Measurements from ENCODE around the gene NCAPD3.
A peak's percentile ranks its signal among the peaks of the same experiment; 100 is the strongest.

NCAPD3 gene

GRCh38 chr11:134159652-134160051 lies 64.1 kb downstream of the NCAPD3 start:
- no peak for DNase-seq (ENCODE audit: low spot score)

- DNase-seq (ENCODE audit: low spot score) = no peak
Measured at GRCh38 chr11:134158023-134158422, 65.7 kb downstream of the NCAPD3 start.

- DNase-seq (ENCODE audit: low spot score) = no peak
Measured at GRCh38 chr11:134157451-134157850, 66.3 kb downstream of the NCAPD3 start.

DNA sequence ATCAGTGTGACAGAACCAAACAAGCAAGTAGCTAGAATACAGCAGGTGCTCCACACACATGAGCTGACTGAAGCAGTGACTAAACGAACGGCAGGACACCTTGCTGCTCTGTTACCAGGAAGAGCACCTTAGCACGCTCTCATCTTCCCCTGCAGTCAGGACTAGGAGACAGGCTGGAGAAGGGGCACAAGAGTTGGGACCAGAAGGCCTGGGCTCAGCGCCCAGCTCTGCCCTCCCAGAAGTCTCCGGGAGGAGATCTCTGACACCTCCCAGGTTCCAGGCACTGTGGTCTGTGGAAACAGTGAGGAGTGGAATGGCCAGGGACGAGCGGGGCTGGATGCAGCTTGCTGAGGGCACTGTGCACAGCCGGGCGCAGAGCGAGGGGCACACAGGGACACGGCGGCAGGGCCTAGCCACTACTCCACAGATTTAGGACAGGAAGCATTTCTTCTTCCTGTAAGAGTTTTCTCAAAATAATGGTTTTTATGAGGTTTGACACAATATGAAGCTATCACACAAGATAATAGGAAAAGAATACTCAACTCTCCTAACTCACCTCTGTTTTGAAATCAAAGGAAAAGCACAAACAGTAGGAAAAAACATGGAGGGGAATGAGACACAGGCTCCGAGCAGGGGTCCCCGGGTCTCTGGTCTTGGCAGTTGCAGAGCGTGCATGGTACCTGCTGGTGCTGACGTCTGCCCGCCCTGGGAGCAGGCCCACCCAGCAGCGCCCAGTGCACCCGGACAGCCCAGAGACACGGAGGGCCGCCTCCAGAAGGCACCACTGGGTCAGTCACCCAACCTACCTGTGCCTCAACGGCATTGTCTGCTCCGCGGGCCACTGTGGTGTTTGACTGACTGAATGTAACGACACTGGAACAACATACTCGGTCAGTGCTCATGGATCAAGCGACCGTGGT lies 67.6 kb downstream of the NCAPD3 start:
- no peak for DNase-seq (ENCODE audit: low spot score)

- no peak for DNase-seq (ENCODE audit: low spot score)
Measured at GRCh38 chr11:134155456-134155855, 68.3 kb downstream of the NCAPD3 start.

DNA sequence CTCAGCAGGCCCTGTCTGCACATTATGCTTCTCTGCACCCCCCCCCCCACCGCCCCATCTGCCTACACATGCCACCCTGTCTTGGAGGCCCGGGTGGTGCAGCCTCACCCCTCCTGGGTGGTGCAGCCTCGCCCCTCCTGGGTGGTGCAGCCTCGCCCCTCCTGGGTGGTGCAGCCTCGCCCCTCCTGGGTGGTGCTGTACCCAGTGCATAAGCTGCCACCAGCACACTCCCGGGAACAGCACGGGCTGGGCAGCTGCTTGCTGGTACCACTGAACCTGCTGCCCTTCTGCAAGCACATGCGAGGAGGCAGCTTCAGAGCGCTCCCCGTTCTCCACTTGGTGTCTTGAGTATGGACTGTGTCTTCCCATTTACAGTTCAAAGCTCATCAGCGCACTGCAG lies 69.3 kb downstream of the NCAPD3 start:
- no peak for DNase-seq (ENCODE audit: low spot score)

GRCh38 chr11:134153147-134153905 lies 70.4 kb downstream of the NCAPD3 start:
- no peak for DNase-seq (ENCODE audit: low spot score)

DNA sequence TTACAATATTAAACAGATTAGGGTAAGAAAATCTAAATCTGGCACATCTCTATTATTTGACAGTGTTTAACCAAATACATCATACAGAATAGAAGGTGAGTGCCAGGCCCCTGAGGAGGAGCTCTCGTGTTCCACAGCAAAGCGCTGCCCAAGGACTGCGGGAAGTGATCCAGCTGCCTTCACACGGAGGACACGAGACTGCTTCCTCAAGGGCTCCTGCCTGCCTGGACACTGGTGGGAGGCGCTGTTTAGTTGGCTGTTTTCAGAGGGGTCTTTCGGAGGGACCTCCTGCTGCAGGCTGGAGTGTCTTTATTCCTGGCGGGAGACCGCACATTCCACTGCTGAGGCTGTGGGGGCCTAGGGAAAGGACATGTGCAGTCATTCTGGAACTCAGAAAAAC lies 71.1 kb downstream of the NCAPD3 start:
- DNase-seq (ENCODE audit: low spot score) = no peak

- no peak for DNase-seq (ENCODE audit: low spot score)
Measured at GRCh38 chr11:134151083-134151747, 72.6 kb downstream of the NCAPD3 start.

- DNase-seq (ENCODE audit: low spot score) = no peak
Measured at GRCh38 chr11:134150195-134150903, 73.4 kb downstream of the NCAPD3 start.

DNA sequence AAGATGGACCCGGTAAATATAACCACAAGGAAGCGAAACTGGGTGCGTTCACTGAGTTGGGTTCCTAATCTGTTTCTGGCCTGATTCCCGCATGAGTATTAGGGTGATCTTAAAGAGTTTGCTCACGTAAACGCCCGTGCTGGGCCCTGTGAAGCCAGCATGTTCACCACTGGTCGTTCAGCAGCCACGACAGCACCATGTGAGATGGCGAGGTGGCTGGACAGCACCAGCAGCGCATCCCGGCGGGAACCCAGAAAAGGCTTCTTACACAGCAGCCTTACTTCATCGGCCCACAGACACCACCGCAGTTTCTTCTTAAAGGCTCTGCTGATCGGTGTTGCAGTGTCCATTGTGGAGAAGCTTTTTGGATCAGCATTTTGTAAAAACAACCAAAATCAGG lies 74.4 kb downstream of the NCAPD3 start:
- DNase-seq (ENCODE audit: low spot score) = no peak

GRCh38 chr11:134146598-134146997 lies 77.2 kb downstream of the NCAPD3 start:
- no peak for DNase-seq (ENCODE audit: low spot score)

DNA sequence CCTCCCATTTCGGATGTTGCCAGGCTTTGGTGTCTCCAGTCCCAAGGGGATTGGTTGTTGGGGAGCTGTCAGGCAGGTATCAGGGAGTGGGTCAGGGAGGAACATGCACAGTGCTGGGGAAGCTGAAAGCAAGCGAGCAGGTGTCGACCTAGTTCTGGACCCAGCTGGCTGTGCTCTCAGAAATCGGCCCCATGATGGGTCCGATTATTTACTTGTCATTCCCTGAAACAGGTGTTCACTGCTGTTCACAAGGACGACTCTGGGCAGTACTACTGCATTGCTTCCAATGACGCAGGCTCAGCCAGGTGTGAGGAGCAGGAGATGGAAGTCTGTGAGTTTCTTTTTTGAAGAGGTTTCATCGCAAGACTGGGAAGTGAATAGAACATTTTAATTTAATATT lies 78.1 kb downstream of the NCAPD3 start:
- DNase-seq (ENCODE audit: low spot score) = no peak

DNA sequence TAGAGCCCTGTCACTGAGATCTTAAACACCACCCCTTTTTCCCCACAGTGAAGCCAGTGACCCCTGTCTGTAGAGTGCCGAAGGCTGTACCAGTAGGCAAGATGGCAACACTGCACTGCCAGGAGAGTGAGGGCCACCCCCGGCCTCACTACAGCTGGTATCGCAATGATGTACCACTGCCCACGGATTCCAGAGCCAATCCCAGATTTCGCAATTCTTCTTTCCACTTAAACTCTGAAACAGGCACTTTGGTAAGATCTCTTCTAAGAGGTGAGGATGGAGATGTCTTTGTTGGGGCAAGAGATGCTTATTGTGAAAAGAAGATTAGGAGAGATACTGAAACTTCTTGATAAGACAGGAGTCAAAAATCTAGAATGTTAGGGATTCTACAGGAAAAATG lies 79.0 kb downstream of the NCAPD3 start:
- no peak for DNase-seq (ENCODE audit: low spot score)

GRCh38 chr11:134143801-134144200 lies 80.0 kb downstream of the NCAPD3 start:
- no peak for DNase-seq (ENCODE audit: low spot score)

DNA sequence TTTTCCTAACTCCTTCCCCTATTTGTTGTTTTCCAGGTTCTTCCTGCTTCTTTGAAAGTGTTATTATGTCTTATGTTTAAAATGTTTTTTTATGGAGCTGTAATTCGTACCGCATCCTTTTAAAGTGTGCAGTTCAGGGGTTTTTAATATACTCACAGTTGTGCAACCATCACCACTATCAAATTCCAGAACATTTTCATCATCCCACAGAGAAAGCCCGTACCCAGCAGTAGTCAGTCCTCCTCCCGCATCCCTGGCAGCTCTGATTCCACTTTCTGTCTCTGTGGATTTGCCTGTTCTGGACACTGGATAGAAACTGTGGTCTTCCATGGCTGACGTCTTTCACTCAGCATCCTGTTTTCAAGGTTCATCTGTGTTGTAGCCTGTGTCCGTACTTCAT lies 81.2 kb downstream of the NCAPD3 start:
- no peak for DNase-seq (ENCODE audit: low spot score)

DNA sequence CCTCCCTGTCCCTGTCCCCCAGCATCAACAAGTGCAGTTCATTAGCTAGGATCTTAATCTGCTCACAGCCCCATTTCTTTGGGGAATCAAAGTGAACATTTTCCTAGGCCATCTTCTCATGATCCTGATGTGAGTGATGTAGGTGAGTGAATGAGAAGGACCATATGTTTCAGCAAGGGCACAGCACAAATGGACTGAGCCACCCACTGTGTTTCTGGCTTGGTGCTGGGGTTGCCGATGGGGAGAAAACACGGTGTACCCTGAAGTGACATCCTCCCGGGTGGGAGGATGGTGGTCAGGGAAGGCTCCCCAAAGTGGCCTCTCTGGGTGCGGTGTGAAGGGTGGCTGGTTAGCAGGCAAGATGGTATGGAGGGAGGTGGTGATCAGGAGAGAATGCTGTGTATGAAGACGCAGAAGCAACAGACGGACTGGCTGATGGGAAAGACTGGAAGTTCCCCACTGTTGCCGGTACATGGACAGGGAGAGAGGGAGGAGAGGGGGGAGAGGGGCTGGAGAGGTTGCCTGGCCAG lies 82.7 kb downstream of the NCAPD3 start:
- no peak for DNase-seq (ENCODE audit: low spot score)

- peak; percentile 70 for DNase-seq (ENCODE audit: low spot score)
Measured at GRCh38 chr11:134139873-134140331, 83.9 kb downstream of the NCAPD3 start.

DNA sequence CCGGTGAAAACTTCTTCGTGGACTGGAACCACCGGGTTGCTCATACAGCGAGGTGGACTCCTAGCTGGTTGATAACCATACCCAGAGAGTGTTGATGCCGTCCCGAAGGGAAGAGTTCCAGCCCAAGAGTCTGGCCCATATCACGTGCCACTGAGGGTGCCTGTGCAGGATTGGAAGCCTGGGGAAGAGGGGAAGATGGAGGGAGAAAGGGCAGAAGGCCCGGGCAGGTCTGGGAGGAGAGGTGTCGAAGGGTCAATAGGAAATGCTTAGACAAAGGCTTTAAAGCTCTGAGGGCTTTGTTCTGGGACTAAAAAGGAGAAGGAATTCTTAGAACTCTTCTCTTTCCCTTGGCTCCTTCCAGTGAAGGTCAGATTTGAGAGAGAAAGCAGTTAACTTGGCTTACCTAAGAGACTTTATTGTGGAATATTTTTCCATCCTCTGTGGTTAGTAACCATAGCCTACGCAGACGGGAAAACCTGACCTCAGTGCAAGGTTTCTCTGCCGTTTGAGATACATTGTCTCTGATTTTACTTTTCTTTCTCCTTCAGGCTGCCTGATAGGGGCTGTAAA lies 84.4 kb downstream of the NCAPD3 start:
- DNase-seq (ENCODE audit: low spot score) = no peak

DNA sequence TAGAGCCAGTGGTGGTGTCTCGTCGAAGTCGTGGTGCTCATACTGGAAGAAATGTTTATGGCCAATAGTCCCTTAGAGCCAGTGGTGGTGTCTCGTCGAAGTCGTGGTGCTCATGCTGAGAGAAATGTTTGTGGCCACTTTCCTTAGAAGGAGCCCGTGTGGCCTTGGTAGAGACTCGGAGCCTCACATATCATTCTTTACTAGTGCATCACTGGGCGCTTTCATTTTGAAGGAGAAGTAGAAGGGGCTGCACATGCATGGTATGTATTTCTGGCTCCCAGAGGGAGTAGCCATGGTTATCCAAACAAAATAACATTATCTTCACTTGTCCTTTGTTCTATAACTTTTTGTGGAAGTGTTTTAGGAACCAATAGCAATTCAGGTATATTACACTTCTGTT lies 85.4 kb downstream of the NCAPD3 start:
- DNase-seq (ENCODE audit: low spot score) = no peak

DNA sequence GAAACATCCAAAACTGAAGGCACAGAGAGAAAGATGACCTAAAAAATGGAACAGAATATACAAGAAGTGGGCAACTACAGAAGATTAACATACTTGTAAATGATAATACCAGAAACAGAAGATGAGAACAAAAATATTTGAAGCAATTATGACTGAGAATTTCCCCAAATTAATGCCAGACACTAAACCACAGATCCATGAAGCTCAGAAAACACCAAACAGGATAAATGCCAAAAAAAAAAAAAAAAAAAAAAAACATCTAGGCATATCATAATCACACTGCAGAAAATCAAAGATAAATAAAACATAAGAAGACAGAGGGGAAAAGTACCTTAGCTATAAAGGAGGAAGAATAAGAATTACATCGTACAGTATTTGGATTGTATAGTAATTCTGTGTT lies 89.6 kb downstream of the NCAPD3 start:
- DNase-seq (ENCODE audit: low spot score) = no peak

Measured in NAMALWA (cell line).